ENCODE data around the gene FAAP20. TPM values are rescaled to one million over a fixed set of nuclear protein-coding genes. Genes with fewer than 3 reads are reported as not detected.

The FAAP20 gene
- total RNA-seq, 2 experiments from 2014 or later = 64.7 to 71.7 TPM

DNA sequence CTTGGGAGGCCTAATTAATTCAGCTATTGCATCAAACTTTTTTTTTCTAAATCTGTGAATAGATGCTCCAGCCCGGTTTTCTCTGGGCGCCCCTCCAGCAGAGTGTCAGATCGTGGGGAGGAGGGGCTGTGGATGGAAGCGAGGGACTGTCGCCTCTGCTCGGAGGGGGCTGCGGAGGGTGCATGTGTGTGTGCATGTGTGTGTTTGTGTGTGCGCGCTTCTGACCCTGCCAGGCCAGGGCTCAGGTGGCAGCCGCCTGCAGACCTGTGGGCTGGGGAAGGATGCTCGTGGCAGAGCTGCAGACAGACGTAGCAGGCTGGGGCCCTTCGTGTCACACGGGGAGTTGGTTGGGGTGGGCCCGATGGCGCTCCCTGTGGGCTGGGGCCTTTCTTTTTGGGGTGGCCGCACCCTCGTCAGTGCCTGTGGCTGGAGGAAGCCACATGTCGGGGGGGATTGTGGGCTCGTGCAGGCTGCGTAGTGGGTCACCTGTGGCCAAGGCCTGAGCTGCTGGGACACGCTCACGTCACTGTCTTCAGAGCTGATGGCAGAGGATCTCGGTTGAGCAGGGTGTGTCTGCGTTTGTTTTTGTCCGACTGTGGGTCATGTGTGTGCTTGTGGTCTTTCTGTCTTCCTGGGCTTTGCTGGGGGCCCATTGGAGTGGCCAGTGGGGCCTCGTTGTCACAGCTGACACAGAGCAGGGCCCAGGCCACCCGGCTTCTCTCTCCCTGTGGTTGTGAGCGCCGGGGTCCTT, 36.4 kb upstream of the FAAP20 start:
- Mint-ChIP-seq H3K4me1 (ENCODE audit: low read depth) (peaks cover 42% of the 10 kb centered on the region), H3K9me3 (no peaks in the 10 kb centered on the region), H3K4me3 (peak overlapping the region; percentile 96), H3K27ac (peak overlapping the region; percentile 83), H3K27me3 (peaks cover 1% of the 10 kb centered on the region), H3K36me3 (ENCODE audit: low read depth) (peaks cover 35% of the 10 kb centered on the region)
- intact Hi-C loops (cut with micrococcal nuclease) = loop anchor here (5.0 kb wide), 1 partner anchor 61 kb away; no protein-coding TSS in a partner anchor
- CTCF ChIA-PET = interaction anchor here (0.9 to 2.0 kb wide), 5 partner anchors 36 to 151 kb away, joined by 3 to 9 read pairs (median 5); partner anchors contain the start of gene FAAP20
- no peak for TF ChIP-seq CTCF (IDR thresholded peaks at IDR 0.05)
- DNase-seq = peak; percentile 63
- POLR2A ChIA-PET = interaction anchor here (1.0 to 3.8 kb wide), 6 partner anchors 25 to 85 kb away, joined by 3 to 19 read pairs (median 8); partner anchors contain the start of gene FAAP20
- ATAC-seq = no peak

DNA sequence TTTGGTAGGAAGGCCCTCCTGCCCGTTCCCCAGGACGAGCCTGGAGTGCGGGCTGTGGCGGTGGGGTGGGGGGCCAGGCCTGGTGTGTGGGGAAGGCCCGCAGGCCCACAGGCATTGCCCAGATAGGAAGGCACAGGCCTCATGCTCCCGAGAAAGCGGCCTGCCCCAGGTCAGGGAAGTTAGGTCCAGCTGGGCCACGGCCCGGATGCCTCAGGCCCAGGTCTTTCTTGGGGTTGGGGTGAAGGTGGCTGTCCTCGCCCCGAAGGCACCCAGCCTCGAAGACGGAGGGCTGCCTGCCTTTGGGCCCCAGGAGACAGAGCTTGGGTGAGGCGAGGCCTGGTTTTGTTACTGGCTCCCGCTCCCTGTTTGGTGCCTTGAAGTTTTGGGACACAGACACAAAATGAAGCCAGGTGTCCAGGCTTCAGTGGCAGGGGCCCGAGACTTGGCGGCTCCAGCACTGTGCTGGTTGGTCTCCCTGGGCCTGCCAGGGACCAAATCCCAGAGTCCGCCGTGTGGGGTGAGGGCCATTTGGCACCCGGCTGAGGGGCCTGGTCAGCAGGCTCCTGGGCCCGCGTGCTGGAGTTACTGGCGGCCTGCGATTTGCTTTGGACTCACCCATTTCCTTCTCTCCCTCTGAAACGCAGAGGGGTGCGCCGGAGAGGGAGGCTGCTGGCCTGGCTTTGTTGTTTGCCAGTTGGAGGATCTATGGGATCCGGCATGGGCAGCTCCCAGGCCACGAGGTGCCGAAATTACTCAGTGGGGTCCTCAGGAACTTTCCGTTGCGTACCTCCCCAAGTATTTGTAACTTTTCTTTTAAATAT, 35.5 kb upstream of the FAAP20 start:
- H3K9me3 Mint-ChIP-seq = no peaks in the 10 kb centered on the region
- no peak for TF ChIP-seq CTCF (IDR thresholded peaks at IDR 0.05)
- POLR2A ChIA-PET = interaction anchor here (1.0 to 3.8 kb wide), 7 partner anchors 8 to 61 kb away, joined by 3 to 19 read pairs (median 9); partner anchors contain the start of gene FAAP20
- intact Hi-C loops (cut with micrococcal nuclease) = loop anchor here (5.0 kb wide), 1 partner anchor 62 kb away; no protein-coding TSS in a partner anchor
- peaks cover 1% of the 10 kb centered on the region for H3K27me3 Mint-ChIP-seq
- H3K36me3 Mint-ChIP-seq (ENCODE audit: low read depth) = peaks cover 31% of the 10 kb centered on the region
- ATAC-seq = no peak
- H3K27ac Mint-ChIP-seq = peak overlapping the region; percentile 83
- peak overlapping the region; percentile 96 for H3K4me3 Mint-ChIP-seq
- CTCF ChIA-PET = interaction anchor here (0.9 to 2.0 kb wide), 7 partner anchors 33 to 152 kb away, joined by 3 to 9 read pairs (median 6); partner anchors contain the start of gene FAAP20
- H3K4me1 Mint-ChIP-seq (ENCODE audit: low read depth) = peaks cover 33% of the 10 kb centered on the region
- DNase-seq = no peak

DNA sequence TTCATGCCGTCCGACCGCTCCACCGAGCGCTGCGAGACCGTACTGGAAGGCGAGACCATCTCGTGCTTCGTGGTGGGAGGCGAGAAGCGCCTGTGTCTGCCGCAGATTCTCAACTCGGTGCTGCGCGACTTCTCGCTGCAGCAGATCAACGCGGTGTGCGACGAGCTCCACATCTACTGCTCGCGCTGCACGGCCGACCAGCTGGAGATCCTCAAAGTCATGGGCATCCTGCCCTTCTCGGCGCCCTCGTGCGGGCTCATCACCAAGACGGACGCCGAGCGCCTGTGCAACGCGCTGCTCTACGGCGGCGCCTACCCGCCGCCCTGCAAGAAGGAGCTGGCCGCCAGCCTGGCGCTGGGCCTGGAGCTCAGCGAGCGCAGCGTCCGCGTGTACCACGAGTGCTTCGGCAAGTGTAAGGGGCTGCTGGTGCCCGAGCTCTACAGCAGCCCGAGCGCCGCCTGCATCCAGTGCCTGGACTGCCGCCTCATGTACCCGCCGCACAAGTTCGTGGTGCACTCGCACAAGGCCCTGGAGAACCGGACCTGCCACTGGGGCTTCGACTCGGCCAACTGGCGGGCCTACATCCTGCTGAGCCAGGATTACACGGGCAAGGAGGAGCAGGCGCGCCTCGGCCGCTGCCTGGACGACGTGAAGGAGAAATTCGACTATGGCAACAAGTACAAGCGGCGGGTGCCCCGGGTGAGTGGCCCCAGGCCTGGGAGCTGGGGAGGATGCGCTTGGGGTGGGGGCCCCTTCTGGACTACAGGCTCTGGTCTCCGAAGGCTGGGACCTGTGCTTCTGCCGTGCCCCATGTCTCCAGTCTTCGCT, 34.7 kb upstream of the FAAP20 start:
- H3K9me3 Mint-ChIP-seq = no peaks in the 10 kb centered on the region
- intact Hi-C loops (cut with micrococcal nuclease) = no loop called here
- peaks cover 27% of the 10 kb centered on the region for H3K4me1 Mint-ChIP-seq (ENCODE audit: low read depth)
- ChIA-PET CTCF (interaction anchor here (0.9 to 2.0 kb wide), 9 partner anchors 11 to 152 kb away, joined by 3 to 7 read pairs (median 6); partner anchors contain the start of gene FAAP20), POLR2A (interaction anchor here (0.8 to 3.8 kb wide), 16 partner anchors 9 to 318 kb away, joined by 3 to 19 read pairs (median 4); partner anchors contain the start of gene FAAP20)
- H3K27ac Mint-ChIP-seq = peak overlapping the region; percentile 83
- H3K27me3 Mint-ChIP-seq = peaks cover 1% of the 10 kb centered on the region
- ATAC-seq = no peak
- H3K4me3 Mint-ChIP-seq = peak overlapping the region; percentile 96
- no peak for TF ChIP-seq CTCF (IDR thresholded peaks at IDR 0.05)
- H3K36me3 Mint-ChIP-seq (ENCODE audit: low read depth) = peaks cover 30% of the 10 kb centered on the region
- DNase-seq = peak; percentile 68

DNA sequence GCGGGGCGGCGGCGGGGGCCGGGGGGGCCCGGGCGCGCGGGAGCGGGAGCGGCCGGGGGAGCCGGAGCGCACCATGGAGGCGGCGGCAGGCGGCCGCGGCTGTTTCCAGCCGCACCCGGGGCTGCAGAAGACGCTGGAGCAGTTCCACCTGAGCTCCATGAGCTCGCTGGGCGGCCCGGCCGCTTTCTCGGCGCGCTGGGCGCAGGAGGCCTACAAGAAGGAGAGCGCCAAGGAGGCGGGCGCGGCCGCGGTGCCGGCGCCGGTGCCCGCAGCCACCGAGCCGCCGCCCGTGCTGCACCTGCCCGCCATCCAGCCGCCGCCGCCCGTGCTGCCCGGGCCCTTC, 34.1 kb upstream of the FAAP20 start:
- H3K36me3 Mint-ChIP-seq (ENCODE audit: low read depth) = peaks cover 30% of the 10 kb centered on the region
- ChIA-PET POLR2A (interaction anchor here (0.8 to 3.8 kb wide), 14 partner anchors 10 to 319 kb away, joined by 3 to 19 read pairs (median 4); partner anchors contain the start of gene FAAP20), CTCF (interaction anchor here (0.9 to 2.0 kb wide), 7 partner anchors 11 to 153 kb away, joined by 3 to 7 read pairs (median 6); partner anchors contain the start of gene FAAP20)
- peak overlapping the region; percentile 96 for H3K4me3 Mint-ChIP-seq
- TF ChIP-seq CTCF (IDR thresholded peaks at IDR 0.05) = no peak
- peaks cover 1% of the 10 kb centered on the region for H3K27me3 Mint-ChIP-seq
- intact Hi-C loops (cut with micrococcal nuclease) = no loop called here
- H3K4me1 Mint-ChIP-seq (ENCODE audit: low read depth) = peaks cover 22% of the 10 kb centered on the region
- ATAC-seq (no peak), DNase-seq (peak; percentile 42)
- H3K9me3 Mint-ChIP-seq = no peaks in the 10 kb centered on the region
- peak overlapping the region; percentile 83 for H3K27ac Mint-ChIP-seq

All from activated CD8-positive, alpha-beta T cell treated with anti-CD3 and anti-CD28 coated beads for 36 hours (primary cell).